Naive thymus-derived CD4-positive, alpha-beta T cell (primary cell): ENCODE data around the gene CD151. TPM values are rescaled to one million over a fixed set of nuclear protein-coding genes. Genes with fewer than 3 reads are reported as not detected.

Experiments used
- ATAC-seq: fragments of 150-1000 bp; cut with Tn5 transposase; 2 replicates; pipeline ENCODE4 v1.10.0; 2021; ENCODE audit warnings: mild to moderate bottlenecking, moderate library complexity
- CTCF ChIA-PET: fragments of 350-600 bp; sonication (Branson Sonifier 250); formaldehyde crosslinking; loops from one replicate; lab custom pipeline; 2021; ENCODE audit warnings: antibody characterized with exemption; lab: Charles Lee
- POLR2A ChIA-PET: fragments of 350-600 bp; sonication (Branson Sonifier 250); formaldehyde crosslinking; loops from one replicate; lab custom pipeline; 2021; ENCODE audit warnings: antibody characterized with exemption, inconsistent platforms; lab: Charles Lee
- DNase-seq, 9 donors: peaks; one replicate each; pipeline versions ENCODE4 v3.0.0 to v3.0.0-alpha.2; 2020 to 2022; ENCODE audit warnings: mixed read lengths in 1 of 9
- H3K27ac ChIP-seq: one replicate; pipeline ENCODE4 v1.7.0; 2013; ENCODE audit warnings: mild to moderate bottlenecking, low read depth, low read length, moderate library complexity
- H3K27me3 ChIP-seq, 2 donors: one replicate each; pipeline ENCODE4 v1.7.0; 2013; ENCODE audit warnings: low read length in 2 of 2, mild to moderate bottlenecking in 2 of 2, moderate library complexity in 2 of 2; ENCODE audit not compliant: control insufficient read depth in 2 of 2, insufficient read depth in 2 of 2
- H3K36me3 ChIP-seq, 3 experiments: 1 replicate in 2 of 3; 2 replicates in 1 of 3; pipeline ENCODE4 v1.7.0; 2013; ENCODE audit warnings: low read length in 3 of 3, mild to moderate bottlenecking in 3 of 3, moderate library complexity in 1 of 3; ENCODE audit not compliant: insufficient read depth in 3 of 3, control insufficient read depth in 2 of 3
- H3K4me1 ChIP-seq, 2 donors: one replicate each; pipeline ENCODE4 v1.7.0; 2013; ENCODE audit warnings: low read length in 2 of 2, mild to moderate bottlenecking in 2 of 2, moderate library complexity in 1 of 2; ENCODE audit not compliant: control insufficient read depth in 2 of 2, insufficient read depth in 2 of 2
- H3K4me3 ChIP-seq: 2 replicates; pipeline ENCODE4 v1.7.0; 2013; ENCODE audit warnings: mild to moderate bottlenecking, low read length
- H3K9me3 ChIP-seq, 3 experiments: 1 replicate in 2 of 3; 2 replicates in 1 of 3; pipeline ENCODE4 v1.7.0; 2013; ENCODE audit warnings: low read length in 3 of 3; ENCODE audit not compliant: control insufficient read depth in 2 of 3
- H3K27ac Mint-ChIP-seq, 9 donors: one replicate each; pipeline ENCODE4 v1.8.0; 2020 to 2022; ENCODE audit warnings: mixed read lengths in 9 of 9, mild to moderate bottlenecking in 8 of 9, moderate library complexity in 5 of 9, inconsistent platforms in 2 of 9
- H3K27me3 Mint-ChIP-seq, 5 donors: one replicate each; pipeline ENCODE4 v1.8.0; 2021 to 2022; ENCODE audit warnings: mixed read lengths in 5 of 5, mild to moderate bottlenecking in 1 of 5
- H3K36me3 Mint-ChIP-seq, 5 donors: one replicate each; pipeline ENCODE4 v1.8.0; 2020 to 2022; ENCODE audit warnings: mixed read lengths in 5 of 5, mild to moderate bottlenecking in 3 of 5, inconsistent platforms in 1 of 5
- H3K4me1 Mint-ChIP-seq, 7 donors: one replicate each; pipeline ENCODE4 v1.8.0; 2020 to 2022; ENCODE audit warnings: mixed read lengths in 7 of 7, mild to moderate bottlenecking in 3 of 7, inconsistent platforms in 1 of 7
- H3K4me3 Mint-ChIP-seq, 10 donors: one replicate each; pipeline ENCODE4 v1.8.0; 2020 to 2022; ENCODE audit warnings: mild to moderate bottlenecking in 10 of 10, mixed read lengths in 10 of 10, moderate library complexity in 6 of 10, inconsistent platforms in 2 of 10
- H3K9me3 Mint-ChIP-seq, 11 donors: one replicate each; pipeline ENCODE4 v1.8.0; 2020 to 2022; ENCODE audit warnings: mixed read lengths in 11 of 11, mild to moderate bottlenecking in 4 of 11, inconsistent platforms in 1 of 11, moderate library complexity in 1 of 11
- intact Hi-C, 2 donors: fragments of 100-400 bp; cut with micrococcal nuclease; formaldehyde crosslinking; loops; one replicate each; pipeline ENCODE4 v1.15.1; 2023
- polyA plus RNA-seq, 2 donors: library from polyadenylated mRNA; unstranded; fragments of 300-500 nt; fragmentation: Illumina TruSeq; gene quantifications; one replicate each; pipeline ENCODE4 v1.2.3, GENCODE V29; 2021
- total RNA-seq, 6 experiments: library from RNA in 5 of 6; stranded (reverse) in 5 of 6; gene quantifications; 1 replicate in 5 of 6; 2 replicates in 1 of 6; pipeline ENCODE4 v1.2.3 and lab custom pipeline; 2021 to 2026

Gene CD151
- total and polyA plus RNA-seq, 7 experiments from 2014 or later, result 4.0 to 62.9 (median 9.8) TPM

DNA sequence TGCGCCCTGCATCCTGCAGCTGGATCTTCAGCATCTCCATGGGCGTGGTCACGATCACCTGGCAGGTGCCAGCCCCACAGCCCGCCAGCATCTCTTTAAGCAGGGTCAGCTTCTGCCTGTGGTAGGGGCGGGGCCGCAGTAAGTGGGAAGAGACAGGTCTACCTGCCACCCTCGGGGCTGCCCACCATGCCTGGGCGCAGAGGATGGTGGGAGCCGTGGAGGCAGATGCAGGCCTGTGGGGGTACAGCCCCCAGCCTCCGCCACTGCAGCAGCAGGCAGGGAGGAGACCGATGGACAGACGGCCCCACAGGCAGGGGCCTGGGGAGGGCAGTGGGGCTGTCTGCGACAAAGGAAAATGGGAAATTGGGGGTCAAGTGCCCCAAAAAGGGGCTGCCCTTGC is 39.9 kb upstream of the CD151 start:
- H3K36me3 ChIP-seq, result peaks cover 0 to 42% (median 0%) of the 10 kb centered on the region in 3 experiments
- ChIA-PET POLR2A (no interaction called here), CTCF (no interaction called here)
- DNase-seq (no peak), ATAC-seq (no peak)
- H3K9me3 ChIP-seq, result no peaks in the 10 kb centered on the region
- Mint-ChIP-seq H3K27me3 (no peaks in the 10 kb centered on the region), H3K4me1 (peaks cover 0 to 20% (median 12%) of the 10 kb centered on the region in 7 donors), H3K36me3 (peaks cover 0 to 8% (median 0%) of the 10 kb centered on the region in 5 donors), H3K4me3 (peak overlapping the region in 1 of 10 donors; percentile 28), H3K27ac (no peak overlapping the region), H3K9me3 (no peaks in the 10 kb centered on the region)
- intact Hi-C loops, result loop anchor here (10.0 kb wide), 2 partner anchors 228 to 378 kb away; partner anchors contain the start of genes LMNTD2 (in 1 of the 2), RASSF7 (in 1 of the 2) and SIGIRR (in 1 of the 2)
- no peak overlapping the region for H3K4me3 ChIP-seq
- H3K4me1 ChIP-seq, result peaks cover 10 to 14% of the 10 kb centered on the region in 2 donors
- no peaks in the 10 kb centered on the region for H3K27me3 ChIP-seq
- H3K27ac ChIP-seq, result no peak overlapping the region

DNA sequence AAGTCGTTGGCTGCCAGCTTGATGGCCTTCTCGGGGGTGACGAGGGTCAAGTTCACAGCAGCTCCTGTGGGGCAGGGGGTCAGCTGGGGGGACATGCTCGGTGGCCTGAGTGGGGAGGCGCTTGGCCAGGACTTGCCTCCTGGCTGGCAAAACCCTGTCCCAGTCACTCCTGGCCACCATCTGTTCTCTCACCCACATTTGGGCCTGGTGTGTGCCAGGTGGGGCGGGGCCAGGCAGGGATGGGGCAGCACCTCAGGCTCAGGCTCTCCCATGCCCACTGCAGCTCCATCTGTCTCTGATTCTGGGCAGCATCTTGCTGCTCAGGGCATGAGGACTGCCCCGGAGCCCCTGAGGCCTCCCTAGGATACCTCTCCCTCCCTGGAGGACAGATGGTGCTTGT is 39.2 kb upstream of the CD151 start:
- no peak for DNase-seq
- H3K4me1 ChIP-seq, result peaks cover 12 to 14% of the 10 kb centered on the region in 2 donors
- ChIA-PET CTCF (no interaction called here), POLR2A (no interaction called here)
- peaks cover 0 to 42% (median 0%) of the 10 kb centered on the region in 3 experiments for H3K36me3 ChIP-seq
- no peaks in the 10 kb centered on the region for H3K9me3 ChIP-seq
- peak overlapping the region in 2 of 10 donors; percentile 63 to 76 for H3K4me3 Mint-ChIP-seq
- no peak overlapping the region for H3K27ac ChIP-seq
- H3K27ac Mint-ChIP-seq, result peak overlapping the region in 2 of 9 donors; percentile 38 to 48
- H3K36me3 Mint-ChIP-seq, result peaks cover 0 to 8% (median 0%) of the 10 kb centered on the region in 5 donors
- peaks cover 0 to 15% (median 12%) of the 10 kb centered on the region in 7 donors for H3K4me1 Mint-ChIP-seq
- ATAC-seq, result no peak
- H3K9me3 Mint-ChIP-seq, result no peaks in the 10 kb centered on the region
- intact Hi-C loops, result loop anchor here (10.0 kb wide), 2 partner anchors 229 to 379 kb away; partner anchors contain the start of genes LMNTD2 (in 1 of the 2), RASSF7 (in 1 of the 2) and SIGIRR (in 1 of the 2)
- H3K27me3 ChIP-seq, result no peaks in the 10 kb centered on the region
- no peak overlapping the region for H3K4me3 ChIP-seq
- H3K27me3 Mint-ChIP-seq, result no peaks in the 10 kb centered on the region

DNA sequence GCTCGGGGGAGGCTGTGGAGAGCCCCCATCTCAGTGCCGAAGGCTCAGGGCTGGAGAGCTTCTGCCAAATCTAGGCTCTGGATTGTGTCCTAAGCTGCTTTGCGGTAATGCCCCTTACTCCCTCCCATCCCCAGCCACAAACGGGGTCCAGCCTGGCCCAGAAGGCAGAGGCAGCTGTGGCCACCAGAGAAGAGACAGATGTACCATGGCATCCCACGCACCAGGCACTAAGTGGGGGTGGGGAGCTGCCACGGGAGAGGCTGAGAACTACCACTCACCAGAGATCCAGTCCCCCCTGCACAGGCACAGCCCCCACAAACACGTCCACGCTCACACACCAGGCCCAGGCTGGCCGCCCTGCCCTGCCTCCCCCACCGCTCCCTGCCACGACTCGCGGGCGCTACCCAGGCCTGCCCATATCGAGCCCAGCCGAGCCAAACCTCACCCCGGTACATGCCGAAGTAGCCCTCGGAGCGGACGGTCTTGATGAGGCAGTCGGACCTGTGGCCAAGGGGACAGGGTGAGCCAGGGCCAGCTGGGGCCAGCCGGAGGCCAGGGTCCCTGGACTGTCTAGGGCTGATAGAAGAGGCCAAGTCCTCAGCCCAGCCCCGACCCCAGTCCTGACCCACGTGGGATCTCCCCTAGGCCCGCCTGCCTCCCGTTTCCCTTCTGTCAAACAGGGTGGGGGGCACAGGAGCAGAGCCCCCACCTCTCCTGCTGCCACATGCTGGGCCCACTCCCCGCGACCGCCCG is 38.6 kb upstream of the CD151 start:
- no peak for ATAC-seq
- H3K27me3 ChIP-seq, result no peaks in the 10 kb centered on the region
- H3K27ac Mint-ChIP-seq, result peak overlapping the region in 2 of 9 donors; percentile 25 to 38
- H3K4me1 Mint-ChIP-seq, result peaks cover 0 to 15% (median 11%) of the 10 kb centered on the region in 7 donors
- H3K27me3 Mint-ChIP-seq, result no peaks in the 10 kb centered on the region
- ChIA-PET POLR2A (no interaction called here), CTCF (no interaction called here)
- intact Hi-C loops, result loop anchor here (10.0 kb wide), 2 partner anchors 229 to 379 kb away; partner anchors contain the start of genes LMNTD2 (in 1 of the 2), RASSF7 (in 1 of the 2) and SIGIRR (in 1 of the 2)
- H3K27ac ChIP-seq, result no peak overlapping the region
- peaks cover 0 to 42% (median 0%) of the 10 kb centered on the region in 3 experiments for H3K36me3 ChIP-seq
- peaks cover 14 to 16% of the 10 kb centered on the region in 2 donors for H3K4me1 ChIP-seq
- peak overlapping the region in 4 of 10 donors; percentile 39 to 95 (median 69) for H3K4me3 Mint-ChIP-seq
- H3K4me3 ChIP-seq, result no peak overlapping the region
- H3K36me3 Mint-ChIP-seq, result peaks cover 0 to 8% (median 0%) of the 10 kb centered on the region in 5 donors
- DNase-seq, result no peak
- no peaks in the 10 kb centered on the region for H3K9me3 Mint-ChIP-seq
- no peaks in the 10 kb centered on the region for H3K9me3 ChIP-seq

DNA sequence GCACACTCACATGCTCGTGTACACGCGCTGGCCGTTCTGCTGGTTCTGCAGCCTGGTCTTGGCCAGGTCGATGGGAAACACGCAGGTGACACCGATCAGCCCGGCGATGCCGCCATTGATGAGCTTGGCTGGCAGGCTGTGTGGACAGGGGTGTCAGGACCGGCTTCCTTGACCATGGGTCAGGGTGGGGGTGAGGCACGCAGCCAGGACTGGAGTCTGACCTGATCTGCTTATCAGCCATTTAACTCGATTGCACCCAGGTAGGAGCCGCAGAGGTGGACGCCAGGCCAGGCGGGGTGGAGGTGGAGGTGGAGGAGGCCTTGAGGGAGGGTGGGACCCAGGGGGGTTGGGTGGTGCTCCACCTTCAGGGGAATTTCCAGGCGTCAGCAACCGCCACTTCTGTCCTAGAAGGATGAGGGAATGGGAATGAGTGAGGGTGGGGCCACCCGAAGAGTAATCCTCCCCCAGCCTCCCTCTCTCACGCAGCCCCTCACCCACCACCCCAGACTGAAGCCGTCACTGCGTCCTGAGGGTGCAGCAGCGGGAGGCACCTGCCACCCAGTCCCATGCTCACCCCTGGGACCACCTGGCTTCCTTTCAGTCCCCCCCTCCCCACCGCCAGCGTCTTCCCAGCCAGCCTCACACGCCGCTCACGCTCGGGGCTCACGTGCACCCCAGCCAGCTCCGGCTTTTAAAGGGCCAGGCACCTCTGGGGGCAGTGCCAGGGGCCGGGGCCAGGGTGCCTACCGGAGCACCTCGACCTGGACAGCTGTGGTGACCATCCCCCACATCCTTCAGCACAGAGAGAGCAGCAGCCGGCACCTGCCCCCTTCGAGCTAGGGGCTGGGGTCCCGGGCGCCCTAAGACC is 37.8 kb upstream of the CD151 start:
- Mint-ChIP-seq H3K9me3 (no peaks in the 10 kb centered on the region), H3K4me1 (peaks cover 0 to 15% (median 11%) of the 10 kb centered on the region in 7 donors), H3K36me3 (peaks cover 0 to 8% (median 0%) of the 10 kb centered on the region in 5 donors), H3K4me3 (peak overlapping the region in 7 of 10 donors; percentile 33 to 95 (median 60)), H3K27ac (peak overlapping the region in 1 of 9 donors; percentile 58), H3K27me3 (no peaks in the 10 kb centered on the region)
- no peak for DNase-seq
- ATAC-seq, result no peak
- ChIA-PET POLR2A (interaction anchor here (0.7 to 3.0 kb wide), 7 partner anchors 9 to 386 kb away, joined by 3 to 23 read pairs (median 7); partner anchors contain the start of genes GATD1, PIDD1 and PNPLA2), CTCF (interaction anchor here (0.6 kb wide), 1 partner anchor 195 kb away, joined by 4 read pairs; no protein-coding TSS in a partner anchor)
- H3K9me3 ChIP-seq, result no peaks in the 10 kb centered on the region
- peaks cover 0 to 43% (median 0%) of the 10 kb centered on the region in 3 experiments for H3K36me3 ChIP-seq
- no peak overlapping the region for H3K27ac ChIP-seq
- H3K27me3 ChIP-seq, result no peaks in the 10 kb centered on the region
- H3K4me3 ChIP-seq, result no peak overlapping the region
- peaks cover 14 to 16% of the 10 kb centered on the region in 2 donors for H3K4me1 ChIP-seq
- intact Hi-C loops, result loop anchor here (5.0 to 10.0 kb wide), 5 partner anchors 68 to 558 kb away; partner anchors contain the start of genes AP2A2 (in 1 of the 2), LMNTD2 (in 1 of the 2), PSMD13 (in 1 of the 2) and RASSF7 (in 1 of the 2)

DNA sequence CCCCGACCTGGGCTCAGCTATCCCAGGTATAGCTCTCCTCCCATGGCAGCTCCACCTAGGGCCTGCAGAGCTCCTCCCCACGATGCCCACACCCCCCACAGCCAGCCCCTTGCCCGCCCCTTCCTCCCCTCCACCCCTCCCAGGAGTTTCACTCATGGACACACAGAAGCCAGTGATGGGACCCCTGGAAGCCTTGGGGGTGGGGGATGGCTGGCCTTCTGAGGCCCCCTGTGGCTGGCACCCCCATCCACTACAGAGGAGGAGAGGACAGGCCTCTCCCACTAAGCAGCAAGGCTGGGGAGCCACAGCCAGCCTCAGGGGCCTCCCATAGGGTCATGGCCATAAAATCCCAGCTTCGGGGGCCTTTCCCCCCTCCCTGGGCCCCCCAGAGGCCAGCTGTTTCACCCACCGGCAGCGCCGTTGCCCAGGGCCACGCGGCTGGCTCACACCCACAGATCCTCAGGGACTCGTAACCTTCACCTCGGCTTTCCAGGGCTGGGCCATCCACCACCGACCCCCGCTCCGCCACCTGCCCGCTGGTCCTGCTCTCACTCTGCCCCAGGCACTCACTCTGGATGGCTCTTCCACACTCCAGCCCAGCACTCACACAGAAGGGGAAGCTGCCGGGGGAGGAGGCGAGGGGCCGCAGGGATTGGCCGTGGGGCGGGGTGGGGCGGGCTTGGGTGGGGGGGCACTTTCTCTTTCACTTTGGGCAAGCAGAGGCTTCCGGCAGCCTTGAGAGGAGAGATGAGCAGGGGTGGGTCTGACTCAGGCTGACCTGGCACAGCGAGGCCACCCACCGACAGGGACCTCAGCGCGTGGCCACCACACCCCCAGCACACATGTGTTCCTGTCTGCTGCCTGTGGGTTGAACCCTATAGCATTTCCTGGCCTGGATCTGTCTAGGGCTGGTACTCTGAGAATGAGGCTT is 36.9 kb upstream of the CD151 start:
- ChIA-PET CTCF (interaction anchor here (0.6 kb wide), 2 partner anchors 37 to 196 kb away, joined by 3 to 4 read pairs; no protein-coding TSS in a partner anchor), POLR2A (interaction anchor here (0.7 to 3.0 kb wide), 12 partner anchors 9 to 589 kb away, joined by 3 to 23 read pairs (median 6); partner anchors contain the start of genes BET1L, GATD1, PIDD1 and PNPLA2)
- peaks cover 0 to 15% (median 11%) of the 10 kb centered on the region in 7 donors for H3K4me1 Mint-ChIP-seq
- H3K9me3 ChIP-seq, result no peaks in the 10 kb centered on the region
- peak; percentile 51 to 79 (median 71) for DNase-seq
- peaks cover 0 to 52% (median under 1%) of the 10 kb centered on the region in 3 experiments for H3K36me3 ChIP-seq
- H3K27me3 ChIP-seq, result no peaks in the 10 kb centered on the region
- peak overlapping the region; percentile 93 for H3K27ac ChIP-seq
- peak overlapping the region; percentile 84 to 99 (median 90) for H3K4me3 Mint-ChIP-seq
- no peaks in the 10 kb centered on the region for H3K9me3 Mint-ChIP-seq
- intact Hi-C loops, result loop anchor here (1.0 to 10.0 kb wide), 10 partner anchors 9 to 559 kb away; partner anchors contain the start of genes GATD1 (in 2 of the 2), LMNTD2 (in 2 of the 2), RASSF7 (in 2 of the 2) and AP2A2 (in 1 of the 2)
- peak; percentile 65 for ATAC-seq
- peak overlapping the region; percentile 75 to 94 (median 92) for H3K27ac Mint-ChIP-seq
- no peaks in the 10 kb centered on the region for H3K27me3 Mint-ChIP-seq
- H3K4me1 ChIP-seq, result peaks cover 14 to 16% of the 10 kb centered on the region in 2 donors
- H3K36me3 Mint-ChIP-seq, result peaks cover 0 to 8% (median 0%) of the 10 kb centered on the region in 5 donors
- peak overlapping the region; percentile 87 for H3K4me3 ChIP-seq
